Fibroblast of pulmonary artery (primary cell): Measurements from ENCODE around the gene PDCD2L.
A peak's percentile ranks its signal among the peaks of the same experiment; 100 is the strongest.

Source experiments
- DNase-seq: peaks from one replicate; pipeline ENCODE4 v3.0.0-alpha.2; 2010; ENCODE audit warnings: low read depth
- H3K4me3 ChIP-seq: replicated peaks from 2 replicates; pipeline ENCODE4 v1.5.1; 2011; ENCODE audit warnings: low read depth, mild to moderate bottlenecking, control low read depth, low read length, moderate library complexity
- TF ChIP-seq, protein P1 (sequence below): IDR thresholded peaks from 2 replicates; pipeline ENCODE4 v1.5.1; 2011; ENCODE audit warnings: mild to moderate bottlenecking, control low read depth, low read length, inconsistent platforms; ENCODE audit errors: missing control alignments

PDCD2L gene

DNA sequence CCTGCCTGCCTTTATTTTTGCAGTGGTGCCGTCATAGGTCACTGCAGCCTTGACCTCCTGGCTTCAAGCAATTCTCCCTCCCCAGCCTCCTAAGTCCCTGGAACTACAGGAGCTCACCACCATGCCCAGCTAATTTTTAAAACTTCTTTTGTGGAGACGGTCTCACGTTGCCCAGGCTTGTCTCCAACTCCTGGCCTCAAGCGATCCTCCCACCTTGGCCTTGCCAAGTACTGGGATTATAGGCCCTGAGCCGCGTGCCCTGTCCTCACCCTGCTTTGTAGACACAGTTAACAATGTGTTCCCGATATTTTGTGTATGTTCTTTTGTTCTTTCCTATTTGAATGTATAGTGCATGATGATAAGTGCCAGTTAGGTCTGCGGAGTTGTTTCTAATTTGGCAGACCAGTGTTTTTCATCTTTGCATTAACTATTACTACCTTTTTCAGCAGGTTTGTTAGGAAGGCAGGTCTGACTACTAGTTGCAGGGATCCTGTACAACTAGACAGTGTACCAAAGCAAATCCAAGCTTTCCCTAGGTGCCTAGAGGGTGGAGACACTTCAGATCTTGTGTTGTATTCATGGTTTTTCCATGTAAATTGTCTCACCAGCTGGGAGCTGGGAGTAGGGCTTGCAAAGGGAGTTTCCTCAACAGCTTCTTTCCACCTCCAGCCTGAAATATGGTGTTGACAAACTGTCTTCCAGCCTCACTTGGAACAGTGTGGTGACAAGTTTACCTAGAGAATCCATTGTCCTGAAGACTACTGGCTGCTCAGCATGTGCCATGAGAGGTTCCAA, 67.9 kb downstream of the PDCD2L start:
- no peak for DNase-seq
- TF ChIP-seq, protein P1, sequence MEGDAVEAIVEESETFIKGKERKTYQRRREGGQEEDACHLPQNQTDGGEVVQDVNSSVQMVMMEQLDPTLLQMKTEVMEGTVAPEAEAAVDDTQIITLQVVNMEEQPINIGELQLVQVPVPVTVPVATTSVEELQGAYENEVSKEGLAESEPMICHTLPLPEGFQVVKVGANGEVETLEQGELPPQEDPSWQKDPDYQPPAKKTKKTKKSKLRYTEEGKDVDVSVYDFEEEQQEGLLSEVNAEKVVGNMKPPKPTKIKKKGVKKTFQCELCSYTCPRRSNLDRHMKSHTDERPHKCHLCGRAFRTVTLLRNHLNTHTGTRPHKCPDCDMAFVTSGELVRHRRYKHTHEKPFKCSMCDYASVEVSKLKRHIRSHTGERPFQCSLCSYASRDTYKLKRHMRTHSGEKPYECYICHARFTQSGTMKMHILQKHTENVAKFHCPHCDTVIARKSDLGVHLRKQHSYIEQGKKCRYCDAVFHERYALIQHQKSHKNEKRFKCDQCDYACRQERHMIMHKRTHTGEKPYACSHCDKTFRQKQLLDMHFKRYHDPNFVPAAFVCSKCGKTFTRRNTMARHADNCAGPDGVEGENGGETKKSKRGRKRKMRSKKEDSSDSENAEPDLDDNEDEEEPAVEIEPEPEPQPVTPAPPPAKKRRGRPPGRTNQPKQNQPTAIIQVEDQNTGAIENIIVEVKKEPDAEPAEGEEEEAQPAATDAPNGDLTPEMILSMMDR = no peak
- H3K4me3 ChIP-seq = no peak overlapping the region

DNA sequence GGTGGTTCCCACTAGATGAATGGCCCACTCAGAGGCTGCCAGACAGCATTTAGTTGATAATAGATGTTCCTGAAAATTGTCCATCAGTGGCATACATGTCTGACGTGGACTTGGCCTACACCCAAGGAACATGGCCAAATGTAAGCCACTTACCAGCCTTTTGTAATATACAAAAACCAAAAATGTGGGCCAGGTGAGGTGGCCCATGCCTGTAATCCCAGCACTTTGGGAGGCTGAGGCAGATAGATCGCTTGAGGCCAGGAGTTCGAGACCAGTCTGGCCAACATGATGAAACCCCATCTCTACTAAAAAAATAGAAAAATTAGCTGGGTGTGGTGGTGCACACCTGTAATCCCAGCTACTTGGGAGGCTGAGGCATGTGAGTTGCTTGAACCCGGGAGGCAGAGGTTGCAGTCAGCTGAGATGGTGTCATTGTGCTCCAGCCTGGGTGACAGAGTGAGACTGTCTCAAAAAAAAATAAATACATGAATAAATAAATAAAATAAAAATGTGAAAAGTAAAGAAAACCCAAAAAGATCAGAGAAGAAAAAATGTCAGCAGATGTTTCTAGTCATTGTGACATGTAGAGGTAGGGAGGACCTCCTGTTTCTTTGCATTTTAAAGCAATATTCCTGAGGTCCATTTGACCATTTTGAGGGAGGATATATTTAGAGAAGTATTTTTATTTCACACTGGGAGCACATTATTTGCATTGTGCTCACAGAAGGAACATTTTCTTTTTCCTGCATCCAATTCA, 70.2 kb downstream of the PDCD2L start:
- DNase-seq = peak; percentile 16
- no peak overlapping the region for H3K4me3 ChIP-seq
- TF ChIP-seq, protein P1 = no peak

DNA sequence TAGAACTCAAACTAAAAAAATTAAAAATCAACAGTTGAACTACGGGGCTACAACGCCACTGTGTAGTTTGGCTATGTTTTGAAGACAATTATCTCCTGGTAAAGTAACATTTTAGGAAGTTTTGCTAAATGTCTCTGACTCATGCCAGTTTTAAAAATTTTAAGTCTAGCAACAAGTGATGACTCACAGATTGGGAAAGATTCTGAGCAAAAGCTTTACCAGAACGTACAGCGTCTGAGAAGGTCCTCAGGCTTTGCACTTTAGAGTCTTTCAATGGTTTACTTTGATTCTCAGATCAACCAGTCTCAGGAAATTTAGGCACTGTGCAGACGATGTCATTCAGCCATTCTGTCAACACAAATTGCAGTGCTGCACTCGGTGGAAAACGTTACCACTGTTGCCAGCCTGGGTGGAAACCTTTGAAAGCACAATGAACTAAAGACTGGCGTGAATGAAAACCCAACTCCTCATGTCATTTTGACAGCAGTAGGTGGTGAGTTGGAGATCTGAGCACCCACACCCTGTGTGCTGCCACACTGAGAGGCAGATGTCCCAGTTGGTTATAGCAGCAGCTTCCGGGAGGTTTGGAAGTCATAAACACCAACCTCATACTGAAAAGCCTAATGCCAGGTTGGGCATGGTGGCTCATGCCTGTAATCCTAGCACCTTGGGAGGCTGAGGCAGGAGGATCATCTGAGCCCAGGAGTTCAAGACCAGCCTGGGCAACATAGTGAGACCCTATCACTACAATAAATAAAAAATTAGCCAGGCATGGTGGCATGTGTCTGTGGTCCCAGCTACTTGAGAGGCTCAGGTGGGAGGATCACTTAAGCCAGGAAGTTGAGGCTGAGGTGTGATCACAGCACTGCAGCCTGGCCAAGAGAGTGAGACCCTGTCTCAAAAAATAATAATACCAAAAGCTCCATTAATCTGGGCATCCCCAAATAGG, 71.1 kb downstream of the PDCD2L start:
- no peak overlapping the region for H3K4me3 ChIP-seq
- TF ChIP-seq, protein P1 = no peak
- DNase-seq = peak; percentile 88
